HS-27A (cell line): ENCODE results near the gene FAM118B.
A peak's percentile ranks its signal among the peaks of the same experiment; 100 is the strongest.

ENCODE experiments used
- DNase-seq: peaks from one replicate; pipeline ENCODE4 v3.0.0-alpha.2; 2012; ENCODE audit warnings: low read depth, missing footprints

The FAM118B gene

GRCh38 chr11:126211236-126212088 is at the start of gene FAM118B, which contains the start of gene RPUSD4:
Gene FAM118B (plus strand): TSS chr11:126211782. CDS start chr11:126235002, 23,220 bp downstream.
Gene RPUSD4 (minus strand): TSS chr11:126211650. CDS start chr11:126211638, 12 bp downstream.
- DNase-seq: peak; percentile 24

- DNase-seq: no peak
Measured at GRCh38 chr11:126162306-126163030, 49.1 kb upstream of the FAM118B start.

GRCh38 chr11:126163074-126163700 is 48.4 kb upstream of the FAM118B start:
- DNase-seq: peak; percentile 11

GRCh38 chr11:126163779-126164178 is 47.8 kb upstream of the FAM118B start:
- DNase-seq: no peak

GRCh38 chr11:126164781-126165180 is 46.8 kb upstream of the FAM118B start:
- DNase-seq: no peak

GRCh38 chr11:126165311-126165720 is 46.3 kb upstream of the FAM118B start:
- no peak for DNase-seq

GRCh38 chr11:126165757-126166156 is 45.8 kb upstream of the FAM118B start:
- DNase-seq: no peak

GRCh38 chr11:126166413-126166812 is 45.2 kb upstream of the FAM118B start:
- no peak for DNase-seq

- no peak for DNase-seq
Measured at GRCh38 chr11:126167488-126167887, 44.1 kb upstream of the FAM118B start.

- no peak for DNase-seq
Measured at GRCh38 chr11:126169291-126169690, 42.3 kb upstream of the FAM118B start.

GRCh38 chr11:126172596-126173038 is 39.0 kb upstream of the FAM118B start:
- DNase-seq: no peak

GRCh38 chr11:126173257-126173656 is 38.3 kb upstream of the FAM118B start:
- no peak for DNase-seq

GRCh38 chr11:126174816-126175215 is 36.8 kb upstream of the FAM118B start:
- DNase-seq: no peak

- DNase-seq: no peak
Measured at GRCh38 chr11:126175393-126175792, 36.2 kb upstream of the FAM118B start.

GRCh38 chr11:126176853-126177470 is 34.6 kb upstream of the FAM118B start:
- no peak for DNase-seq

- DNase-seq: no peak
Measured at GRCh38 chr11:126181939-126182730, 29.4 kb upstream of the FAM118B start.

- DNase-seq: no peak
Measured at GRCh38 chr11:126182787-126183445, 28.7 kb upstream of the FAM118B start.

GRCh38 chr11:126185259-126186024 is 26.1 kb upstream of the FAM118B start:
- DNase-seq: no peak

- no peak for DNase-seq
Measured at GRCh38 chr11:126186025-126186698, 25.4 kb upstream of the FAM118B start.
